Measurements from ENCODE around the gene HNF4A.

The HNF4A gene

DNA sequence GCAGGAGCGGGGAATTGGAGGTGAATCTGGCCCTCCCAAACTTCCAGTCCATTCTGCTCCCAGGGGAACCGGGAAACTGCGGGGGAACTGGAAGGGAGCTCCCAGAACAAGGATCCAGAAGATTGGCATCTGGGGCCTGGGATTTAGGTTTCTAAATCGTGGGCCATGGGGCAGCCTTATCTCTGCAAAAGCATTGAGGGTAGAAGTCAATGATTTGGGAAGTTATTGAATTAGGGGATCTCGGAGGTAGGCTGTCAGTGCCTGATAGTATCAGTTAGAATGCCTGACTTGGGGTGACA, 45.1 kb downstream of the HNF4A start:
- no peak for DNase-seq (ENCODE audit: low read depth)
- no peak overlapping the region for H3K4me3 ChIP-seq (ENCODE audit: control insufficient read depth, low read depth, low read length)
- TF ChIP-seq, protein P1, sequence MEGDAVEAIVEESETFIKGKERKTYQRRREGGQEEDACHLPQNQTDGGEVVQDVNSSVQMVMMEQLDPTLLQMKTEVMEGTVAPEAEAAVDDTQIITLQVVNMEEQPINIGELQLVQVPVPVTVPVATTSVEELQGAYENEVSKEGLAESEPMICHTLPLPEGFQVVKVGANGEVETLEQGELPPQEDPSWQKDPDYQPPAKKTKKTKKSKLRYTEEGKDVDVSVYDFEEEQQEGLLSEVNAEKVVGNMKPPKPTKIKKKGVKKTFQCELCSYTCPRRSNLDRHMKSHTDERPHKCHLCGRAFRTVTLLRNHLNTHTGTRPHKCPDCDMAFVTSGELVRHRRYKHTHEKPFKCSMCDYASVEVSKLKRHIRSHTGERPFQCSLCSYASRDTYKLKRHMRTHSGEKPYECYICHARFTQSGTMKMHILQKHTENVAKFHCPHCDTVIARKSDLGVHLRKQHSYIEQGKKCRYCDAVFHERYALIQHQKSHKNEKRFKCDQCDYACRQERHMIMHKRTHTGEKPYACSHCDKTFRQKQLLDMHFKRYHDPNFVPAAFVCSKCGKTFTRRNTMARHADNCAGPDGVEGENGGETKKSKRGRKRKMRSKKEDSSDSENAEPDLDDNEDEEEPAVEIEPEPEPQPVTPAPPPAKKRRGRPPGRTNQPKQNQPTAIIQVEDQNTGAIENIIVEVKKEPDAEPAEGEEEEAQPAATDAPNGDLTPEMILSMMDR (conservative IDR thresholded peaks at IDR 0.05; ENCODE audit: control insufficient read depth, insufficient read depth, low read depth, low read length): no peak

DNA sequence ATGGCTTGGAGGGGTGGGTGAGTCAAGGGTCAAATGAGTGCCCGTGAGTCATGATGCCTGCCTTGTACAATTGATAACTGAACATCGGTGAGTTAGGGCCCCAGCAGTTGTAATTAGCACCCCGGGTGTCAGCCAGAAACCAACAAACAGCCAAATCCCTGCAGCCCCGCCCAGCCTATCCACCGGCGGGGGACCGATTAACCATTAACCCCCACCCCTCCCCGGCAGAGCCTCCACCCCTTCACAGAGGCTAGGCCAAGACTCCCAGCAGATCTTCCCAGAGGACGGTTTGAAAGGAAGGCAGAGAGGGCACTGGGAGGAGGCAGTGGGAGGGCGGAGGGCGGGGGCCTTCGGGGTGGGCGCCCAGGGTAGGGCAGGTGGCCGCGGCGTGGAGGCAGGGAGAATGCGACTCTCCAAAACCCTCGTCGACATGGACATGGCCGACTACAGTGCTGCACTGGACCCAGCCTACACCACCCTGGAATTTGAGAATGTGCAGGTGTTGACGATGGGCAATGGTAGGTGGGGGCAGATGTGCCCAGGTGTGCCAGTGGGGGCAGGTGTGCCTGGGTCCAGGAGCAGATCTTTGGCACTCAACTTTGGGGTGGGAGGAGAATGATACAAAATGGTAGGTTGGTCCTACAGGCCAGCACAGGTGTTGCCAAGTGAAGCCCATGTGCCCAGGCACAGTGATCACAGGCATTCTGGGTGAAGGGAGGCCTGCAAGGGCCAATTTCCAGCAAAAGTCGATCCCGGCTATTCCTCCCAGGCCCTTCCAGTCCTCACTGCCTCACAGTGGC, 45.7 kb downstream of the HNF4A start:
- H3K4me3 ChIP-seq (ENCODE audit: control insufficient read depth, low read depth, low read length): no peak overlapping the region
- no peak for DNase-seq (ENCODE audit: low read depth)
- TF ChIP-seq, protein P1 (conservative IDR thresholded peaks at IDR 0.05; ENCODE audit: control insufficient read depth, insufficient read depth, low read depth, low read length): no peak

DNA sequence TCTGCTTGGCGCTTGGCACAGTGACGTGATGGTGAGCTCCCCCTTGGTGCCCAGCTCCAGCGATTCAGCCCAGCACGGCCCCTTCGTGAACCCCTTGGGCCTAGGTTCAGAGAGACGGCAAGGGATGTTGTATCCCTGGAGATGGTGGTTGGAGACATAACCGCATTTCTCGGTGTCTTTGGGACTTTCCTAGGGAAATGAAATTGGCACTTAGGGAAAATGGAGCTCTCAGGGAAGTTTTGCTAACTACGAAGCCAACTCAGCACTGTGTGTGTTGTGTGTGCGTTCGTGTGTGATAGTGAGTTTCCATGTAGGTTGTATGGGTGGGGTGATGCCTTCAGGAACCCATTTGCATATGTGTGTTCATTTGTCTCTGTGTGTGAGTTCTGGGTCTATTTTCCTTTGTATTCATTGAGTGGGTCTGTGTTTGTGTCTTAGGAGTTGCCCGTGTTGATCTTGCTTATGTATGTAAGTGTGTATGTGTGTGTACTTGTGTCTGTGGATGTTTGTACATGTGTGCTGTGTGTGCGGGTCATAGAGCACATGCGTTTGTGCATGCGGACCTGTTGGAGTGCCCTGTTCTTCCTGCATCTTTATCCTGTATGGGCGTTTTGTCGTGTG, 46.4 kb downstream of the HNF4A start:
- TF ChIP-seq, protein P1 (conservative IDR thresholded peaks at IDR 0.05; ENCODE audit: control insufficient read depth, insufficient read depth, low read depth, low read length): no peak
- no peak overlapping the region for H3K4me3 ChIP-seq (ENCODE audit: control insufficient read depth, low read depth, low read length)
- DNase-seq (ENCODE audit: low read depth): no peak

DNA sequence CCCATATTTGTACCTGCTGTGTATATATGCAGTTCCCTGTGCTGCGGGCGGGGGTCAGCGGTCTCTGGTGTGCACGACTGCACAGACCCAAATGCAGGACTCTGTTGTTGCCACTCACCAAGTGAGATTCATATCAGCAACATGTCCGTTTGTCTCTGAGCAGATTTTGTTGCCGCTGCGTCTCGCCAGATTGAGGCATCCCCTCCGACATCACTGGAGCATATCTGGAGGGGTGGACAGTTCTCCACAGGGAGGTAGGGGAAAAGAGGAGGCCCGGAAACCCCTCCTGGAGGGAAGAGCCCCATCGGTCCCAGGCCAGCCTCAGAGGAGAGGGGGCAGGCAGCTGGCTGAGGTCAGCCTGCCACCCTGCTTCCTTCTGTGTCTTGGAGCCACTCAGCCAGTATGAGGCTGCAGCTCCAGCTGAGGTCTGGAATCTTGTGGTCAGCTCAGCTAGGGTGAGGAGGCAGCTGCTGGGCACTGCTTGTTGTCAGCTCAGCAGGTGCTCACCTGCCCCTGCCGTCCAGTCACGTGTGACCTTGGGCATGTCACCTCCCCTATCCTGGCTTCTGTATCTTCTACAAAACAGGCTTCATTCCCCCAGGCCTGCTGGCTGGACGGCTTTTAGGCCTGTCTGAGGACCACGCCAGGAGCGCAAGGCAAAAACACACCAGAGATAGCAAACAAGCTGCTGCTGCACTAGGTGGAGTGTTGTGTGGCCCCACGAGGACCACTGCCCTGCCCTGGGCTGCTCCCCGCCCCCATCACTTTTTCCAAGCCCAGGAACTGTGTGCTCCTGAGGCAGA, 47.1 kb downstream of the HNF4A start:
- no peak overlapping the region for H3K4me3 ChIP-seq (ENCODE audit: control insufficient read depth, low read depth, low read length)
- DNase-seq (ENCODE audit: low read depth): no peak
- TF ChIP-seq, protein P1 (conservative IDR thresholded peaks at IDR 0.05; ENCODE audit: control insufficient read depth, insufficient read depth, low read depth, low read length): no peak

DNA sequence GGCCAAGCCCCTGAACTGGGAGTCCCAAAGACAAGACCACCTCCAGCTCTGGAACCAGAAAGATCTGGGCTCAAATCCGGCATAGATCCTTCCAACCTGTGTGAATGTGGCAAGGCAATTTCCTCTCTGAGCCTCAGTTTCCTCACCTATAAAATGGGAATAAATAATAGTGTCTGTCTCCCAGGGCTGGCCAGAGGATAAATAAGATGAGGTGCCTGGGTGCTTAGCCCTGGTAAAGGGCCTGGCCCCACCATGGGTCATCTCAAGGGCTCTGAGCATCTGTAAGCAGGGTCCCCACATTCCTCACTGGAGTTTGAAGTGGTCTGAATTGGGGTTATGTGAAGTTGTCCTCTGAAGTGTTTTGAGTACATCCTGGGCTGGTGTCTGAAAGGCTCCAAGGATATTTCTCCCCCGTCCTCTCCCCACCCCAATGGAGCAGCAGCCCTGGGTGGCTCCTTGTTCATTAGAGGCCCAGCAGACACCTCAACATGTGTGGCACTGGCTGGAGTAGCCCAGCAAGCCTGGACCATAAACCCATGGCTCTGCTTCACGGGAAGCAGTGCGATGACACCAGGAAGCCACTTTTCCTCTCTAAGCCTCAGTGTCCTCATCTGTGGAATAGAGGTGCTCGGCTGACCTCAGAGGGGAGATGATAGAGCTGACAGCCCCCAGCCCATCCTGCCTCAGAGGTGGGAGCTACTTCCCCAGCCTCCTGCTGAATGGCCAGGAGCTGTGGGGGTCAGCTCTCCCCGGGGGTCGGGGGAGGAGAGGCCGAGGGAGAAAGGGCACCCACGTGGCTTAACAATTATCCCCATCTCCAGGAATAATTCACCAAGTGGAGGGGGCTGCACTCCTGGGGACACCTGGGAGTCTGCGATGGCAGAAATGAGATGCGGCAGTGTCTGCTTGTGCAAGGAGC, 48.0 kb downstream of the HNF4A start:
- no peak for DNase-seq (ENCODE audit: low read depth)
- TF ChIP-seq, protein P1 (conservative IDR thresholded peaks at IDR 0.05; ENCODE audit: control insufficient read depth, insufficient read depth, low read depth, low read length): no peak
- no peak overlapping the region for H3K4me3 ChIP-seq (ENCODE audit: control insufficient read depth, low read depth, low read length)

Data from fibroblast of mammary gland (primary cell).